ENCODE data around the gene CACNA2D2. TPM values are rescaled to one million over a fixed set of nuclear protein-coding genes. Genes with fewer than 3 reads are reported as not detected.

Gene CACNA2D2
- total and polyA plus RNA-seq, 2 of the 13 experiments (the other 11 are each of a cell fraction or from before 2014, with no cell fraction given), result not detected

GRCh38 chr3:50380405-50381085, 122.9 kb downstream of the CACNA2D2 start:
- CTCF ChIA-PET (ENCODE audit: low intra/inter-chr PET ratio, low total read pairs), result no interaction called here
- intact Hi-C loops (cut with micrococcal nuclease; ENCODE audit: unreplicated experiment) (no loop called here), in situ Hi-C loops (cut with HindIII; ENCODE audit: extremely low pct_ligation_motif_present, low pct_unique_long_range_greater_than_20kb) (no loop called here)
- Histone ChIP-seq H3K27ac (ENCODE audit: extremely low read length, insufficient read depth, low read length) (no peak overlapping the region), H3K9me3 (ENCODE audit: low read length) (no peaks in the 10 kb centered on the region), H4K20me1 (ENCODE audit: insufficient read depth, low read length) (no peaks in the 10 kb centered on the region), H3K9ac (ENCODE audit: insufficient read depth, low read depth, low read length) (no peak overlapping the region), H3K36me3 (replicated peaks in 1 of 2; ENCODE audit: control insufficient read depth in 1 of 2, insufficient read depth in 2 of 2, low read length in 2 of 2) (no peaks in the 10 kb centered on the region), H3K4me3 (replicated peaks in 1 of 3; ENCODE audit: insufficient read depth in 1 of 3, low read depth in 2 of 3, low read length in 3 of 3) (no peak overlapping the region), H3K27me3 (ENCODE audit: control insufficient read depth in 1 of 2, insufficient read depth in 2 of 2, low read length in 2 of 2) (peaks cover 12 to 38% of the 10 kb centered on the region in 2 experiments; a peak in 4 of 5 replicates), H3K79me2 (ENCODE audit: insufficient read depth, low read length) (no peaks in the 10 kb centered on the region), H2AFZ (ENCODE audit: low read length) (no peak overlapping the region), H3K4me2 (ENCODE audit: low read depth, low read length) (no peak overlapping the region), H3K4me1 (ENCODE audit: insufficient read depth, low read length) (peaks cover 16% of the 10 kb centered on the region)
- no peak for DNase-seq (ENCODE audit: low spot score)
- ATAC-seq, result no peak
- FAIRE-seq, result no peak
- POLR2A ChIA-PET, result no interaction called here
- BruUV-seq (replicated peaks), result no TSS peak
- TF ChIP-seq SCMH1 (CRISPR knock-in tag; IDR thresholded peaks at IDR 0.05; ENCODE audit: borderline replicate concordance) (no peak), ZNF724P (CRISPR knock-in tag; IDR thresholded peaks at IDR 0.05; ENCODE audit: borderline replicate concordance) (no peak), ZNF607 (CRISPR knock-in tag; IDR thresholded peaks at IDR 0.05; ENCODE audit: borderline replicate concordance) (no peak), FOXA3 (CRISPR knock-in tag; IDR thresholded peaks at IDR 0.05) (no peak)
- WGBS (ENCODE audit: low lambda C conversion rate), result 25% methylated on average over 13 of the region's 17 CpGs

- in situ Hi-C loops (cut with HindIII; ENCODE audit: extremely low pct_ligation_motif_present, low pct_unique_long_range_greater_than_20kb), result no loop called here
- Histone ChIP-seq H2AFZ (ENCODE audit: low read length) (no peak overlapping the region), H3K9me3 (ENCODE audit: low read length) (no peaks in the 10 kb centered on the region), H3K36me3 (replicated peaks in 1 of 2; ENCODE audit: control insufficient read depth in 1 of 2, insufficient read depth in 2 of 2, low read length in 2 of 2) (no peaks in the 10 kb centered on the region), H3K27me3 (ENCODE audit: control insufficient read depth in 1 of 2, insufficient read depth in 2 of 2, low read length in 2 of 2) (peaks cover 9 to 29% of the 10 kb centered on the region in 2 experiments; a peak in 4 of 5 replicates), H4K20me1 (ENCODE audit: insufficient read depth, low read length) (no peaks in the 10 kb centered on the region), H3K27ac (ENCODE audit: extremely low read length, insufficient read depth, low read length) (no peak overlapping the region), H3K4me3 (replicated peaks in 1 of 3; ENCODE audit: insufficient read depth in 1 of 3, low read depth in 2 of 3, low read length in 3 of 3) (no peak overlapping the region), H3K79me2 (ENCODE audit: insufficient read depth, low read length) (no peaks in the 10 kb centered on the region), H3K4me1 (ENCODE audit: insufficient read depth, low read length) (peaks cover 16% of the 10 kb centered on the region), H3K4me2 (ENCODE audit: low read depth, low read length) (no peak overlapping the region), H3K9ac (ENCODE audit: insufficient read depth, low read depth, low read length) (no peak overlapping the region)
- ATAC-seq (no peak), FAIRE-seq (no peak), DNase-seq (ENCODE audit: low spot score) (no peak)
- intact Hi-C loops (cut with micrococcal nuclease; ENCODE audit: unreplicated experiment), result no loop called here
- 74% methylated on average over 10 of the region's 17 CpGs for WGBS (ENCODE audit: low lambda C conversion rate)
- ChIA-PET CTCF (ENCODE audit: low intra/inter-chr PET ratio, low total read pairs) (no interaction called here), POLR2A (no interaction called here)
- TF ChIP-seq CREB1 (IDR thresholded peaks at IDR 0.05) (peak; percentile 97), CREB1 (CRISPR knock-in tag; IDR thresholded peaks at IDR 0.05) (no peak), HMGXB4 (CRISPR knock-in tag; IDR thresholded peaks at IDR 0.05; ENCODE audit: borderline replicate concordance in 1 of 2, low read depth in 1 of 2) (no peak), ZBED4 (CRISPR knock-in tag; IDR thresholded peaks at IDR 0.05; ENCODE audit: borderline replicate concordance) (no peak), ATF7 (IDR thresholded peaks at IDR 0.05) (peak; percentile 96), ATF7 (CRISPR knock-in tag; IDR thresholded peaks at IDR 0.05) (no peak), KDM2A (CRISPR knock-in tag; IDR thresholded peaks at IDR 0.05; ENCODE audit: borderline replicate concordance, low read depth) (no peak)
- BruUV-seq (replicated peaks), result no TSS peak
These were observed 124.7 kb downstream of the CACNA2D2 start for GRCh38 chr3:50378757-50379156.

All from HepG2 (cell line).